ENCODE data around the gene TMEM8B.

The TMEM8B gene

DNA sequence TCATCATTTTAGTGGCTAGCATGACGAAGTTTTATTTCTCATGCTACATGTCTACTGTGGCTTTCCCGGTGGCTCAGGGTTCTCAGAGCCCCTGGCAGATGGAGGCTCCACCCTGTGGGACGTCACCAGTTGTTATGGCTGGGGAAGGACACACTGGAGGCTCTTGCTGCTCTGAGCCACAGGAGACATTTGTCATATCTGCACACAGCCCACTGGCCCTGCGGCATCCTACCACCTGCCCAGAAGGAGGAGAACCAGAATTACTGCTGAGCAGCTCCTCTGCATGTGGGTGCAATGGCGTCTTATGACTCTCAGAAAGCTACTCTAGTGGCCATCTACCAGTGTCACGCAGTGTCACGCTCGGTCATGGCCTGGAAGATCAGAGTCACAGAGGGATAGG is 34.6 kb downstream of the TMEM8B start:
- Histone ChIP-seq H3K4me2 (ENCODE audit: low read length) (no peak overlapping the region), H3K27me3 (ENCODE audit: insufficient read depth, low read length) (no peaks in the 10 kb centered on the region), H4K20me1 (ENCODE audit: insufficient read depth, low read length) (no peaks in the 10 kb centered on the region), H3K9me3 (ENCODE audit: low read length) (no peaks in the 10 kb centered on the region), H3K36me3 (ENCODE audit: insufficient read depth, low read length) (no peaks in the 10 kb centered on the region), H3K9me2 (ENCODE audit: low read depth, low read length) (no peaks in the 10 kb centered on the region), H3K27ac (ENCODE audit: low read depth, low read length, poor library complexity, severe bottlenecking) (no peak overlapping the region), H3K4me1 (ENCODE audit: insufficient read depth, low read length, severe bottlenecking) (no peaks in the 10 kb centered on the region), H2AFZ (ENCODE audit: low read length) (no peak overlapping the region), H3K9ac (ENCODE audit: low read length) (no peak overlapping the region), H3F3A (ENCODE audit: insufficient read depth, low read length) (no peaks in the 10 kb centered on the region), H3K4me3 (ENCODE audit: low read depth, low read length, poor library complexity, severe bottlenecking) (no peak overlapping the region), H3K79me2 (ENCODE audit: insufficient read depth, low read length) (no peaks in the 10 kb centered on the region)
- TF ChIP-seq EZH2 (IDR thresholded peaks at IDR 0.05; ENCODE audit: borderline replicate concordance, low read length) (no peak), CTCF (IDR thresholded peaks at IDR 0.05; ENCODE audit: low read length) (no peak)

GRCh38 chr9:35864695-35865255 is 35.7 kb downstream of the TMEM8B start:
- H3K9me2 ChIP-seq (ENCODE audit: low read depth, low read length): no peaks in the 10 kb centered on the region
- H3K27ac ChIP-seq (ENCODE audit: low read depth, low read length, poor library complexity, severe bottlenecking): no peak overlapping the region
- H3K36me3 ChIP-seq (ENCODE audit: insufficient read depth, low read length): no peaks in the 10 kb centered on the region
- no peaks in the 10 kb centered on the region for H4K20me1 ChIP-seq (ENCODE audit: insufficient read depth, low read length)
- H3K4me1 ChIP-seq (ENCODE audit: insufficient read depth, low read length, severe bottlenecking): no peaks in the 10 kb centered on the region
- no peaks in the 10 kb centered on the region for H3K27me3 ChIP-seq (ENCODE audit: insufficient read depth, low read length)
- no peaks in the 10 kb centered on the region for H3F3A ChIP-seq (ENCODE audit: insufficient read depth, low read length)
- TF ChIP-seq EZH2 (IDR thresholded peaks at IDR 0.05; ENCODE audit: borderline replicate concordance, low read length): no peak
- no peak for TF ChIP-seq CTCF (IDR thresholded peaks at IDR 0.05; ENCODE audit: low read length)
- H3K79me2 ChIP-seq (ENCODE audit: insufficient read depth, low read length): no peaks in the 10 kb centered on the region
- no peak overlapping the region for H3K4me3 ChIP-seq (ENCODE audit: low read depth, low read length, poor library complexity, severe bottlenecking)
- H3K9ac ChIP-seq (ENCODE audit: low read length): no peak overlapping the region
- H3K4me2 ChIP-seq (ENCODE audit: low read length): no peak overlapping the region
- no peak overlapping the region for H2AFZ ChIP-seq (ENCODE audit: low read length)
- no peaks in the 10 kb centered on the region for H3K9me3 ChIP-seq (ENCODE audit: low read length)

GRCh38 chr9:35867538-35867937 is 38.5 kb downstream of the TMEM8B start:
- Histone ChIP-seq H2AFZ (ENCODE audit: low read length) (no peak overlapping the region), H4K20me1 (ENCODE audit: insufficient read depth, low read length) (no peaks in the 10 kb centered on the region), H3K36me3 (ENCODE audit: insufficient read depth, low read length) (no peaks in the 10 kb centered on the region), H3K4me1 (ENCODE audit: insufficient read depth, low read length, severe bottlenecking) (no peaks in the 10 kb centered on the region), H3K27ac (ENCODE audit: low read depth, low read length, poor library complexity, severe bottlenecking) (no peak overlapping the region), H3F3A (ENCODE audit: insufficient read depth, low read length) (no peaks in the 10 kb centered on the region), H3K79me2 (ENCODE audit: insufficient read depth, low read length) (no peaks in the 10 kb centered on the region), H3K27me3 (ENCODE audit: insufficient read depth, low read length) (no peaks in the 10 kb centered on the region), H3K9me3 (ENCODE audit: low read length) (no peaks in the 10 kb centered on the region), H3K4me2 (ENCODE audit: low read length) (no peak overlapping the region), H3K9me2 (ENCODE audit: low read depth, low read length) (no peaks in the 10 kb centered on the region), H3K9ac (ENCODE audit: low read length) (no peak overlapping the region), H3K4me3 (ENCODE audit: low read depth, low read length, poor library complexity, severe bottlenecking) (no peak overlapping the region)
- TF ChIP-seq EZH2 (IDR thresholded peaks at IDR 0.05; ENCODE audit: borderline replicate concordance, low read length) (no peak), CTCF (IDR thresholded peaks at IDR 0.05; ENCODE audit: low read length) (no peak)
